Measurements from ENCODE around the gene FOSL2.

- TF ChIP-seq CEBPB (IDR thresholded peaks at IDR 0.05) (no peak), NFIC (IDR thresholded peaks at IDR 0.05) (no peak), TEAD4 (IDR thresholded peaks at IDR 0.05) (no peak)
Observed at GRCh38 chr2:28352104-28352503, 40.6 kb upstream of the FOSL2 start.
